ENCODE measurements around the gene LTO1. TPM values are rescaled to one million over a fixed set of nuclear protein-coding genes. Genes with fewer than 3 reads are reported as not detected.

LTO1 gene
- total and polyA plus RNA-seq, 10 donors, result 17.5 to 41.4 (median 31.0) TPM

DNA sequence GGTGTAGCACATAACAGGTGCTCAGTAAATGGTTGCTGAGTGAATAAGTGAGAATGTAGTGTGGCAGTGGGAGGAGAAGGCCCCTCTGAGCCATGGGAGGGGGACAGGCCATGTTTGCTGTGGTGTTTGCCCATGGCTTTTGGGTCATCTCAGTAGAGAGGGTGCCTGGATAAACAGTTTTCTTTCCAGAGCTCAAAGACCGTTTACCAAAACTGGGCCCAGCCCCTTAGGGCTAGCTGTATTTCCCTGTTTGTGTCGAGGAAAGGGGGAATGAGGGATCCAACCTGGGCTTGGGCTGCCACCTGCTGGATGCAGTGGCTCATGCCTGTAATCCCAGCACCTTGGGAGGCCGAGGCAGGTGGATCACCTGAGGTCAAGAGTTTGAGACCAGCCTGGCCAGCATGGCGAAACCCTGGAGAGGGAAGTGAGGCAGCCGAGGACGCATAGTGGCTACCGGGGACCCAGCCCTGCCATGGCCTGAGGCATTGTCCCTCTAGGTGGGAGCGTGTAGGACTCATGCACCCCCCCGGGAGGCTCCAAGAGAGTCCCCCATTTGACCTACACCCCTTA is 8.7 kb upstream of the LTO1 start:
- 56 to 77% (median 68%) methylated on average over 7 to 9 of the region's 9 CpGs for WGBS, 5 donors
- TF ChIP-seq POLR2A (IDR thresholded peaks at IDR 0.05), result no peak
- TF ChIP-seq, protein P1, sequence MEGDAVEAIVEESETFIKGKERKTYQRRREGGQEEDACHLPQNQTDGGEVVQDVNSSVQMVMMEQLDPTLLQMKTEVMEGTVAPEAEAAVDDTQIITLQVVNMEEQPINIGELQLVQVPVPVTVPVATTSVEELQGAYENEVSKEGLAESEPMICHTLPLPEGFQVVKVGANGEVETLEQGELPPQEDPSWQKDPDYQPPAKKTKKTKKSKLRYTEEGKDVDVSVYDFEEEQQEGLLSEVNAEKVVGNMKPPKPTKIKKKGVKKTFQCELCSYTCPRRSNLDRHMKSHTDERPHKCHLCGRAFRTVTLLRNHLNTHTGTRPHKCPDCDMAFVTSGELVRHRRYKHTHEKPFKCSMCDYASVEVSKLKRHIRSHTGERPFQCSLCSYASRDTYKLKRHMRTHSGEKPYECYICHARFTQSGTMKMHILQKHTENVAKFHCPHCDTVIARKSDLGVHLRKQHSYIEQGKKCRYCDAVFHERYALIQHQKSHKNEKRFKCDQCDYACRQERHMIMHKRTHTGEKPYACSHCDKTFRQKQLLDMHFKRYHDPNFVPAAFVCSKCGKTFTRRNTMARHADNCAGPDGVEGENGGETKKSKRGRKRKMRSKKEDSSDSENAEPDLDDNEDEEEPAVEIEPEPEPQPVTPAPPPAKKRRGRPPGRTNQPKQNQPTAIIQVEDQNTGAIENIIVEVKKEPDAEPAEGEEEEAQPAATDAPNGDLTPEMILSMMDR (IDR thresholded peaks at IDR 0.05 in 8 of 11, conservative IDR thresholded peaks at IDR 0.05 in 3 of 11), result peak in 3 of 11 experiments; percentile 22 to 27 (median 23)
- TF ChIP-seq POLR2AphosphoS5 (IDR thresholded peaks at IDR 0.05), result no peak
- Histone ChIP-seq H3K4me1 (peaks cover 0 to 11% (median 9%) of the 10 kb centered on the region in 6 donors), H3K36me3 (no peaks in the 10 kb centered on the region), H3K27me3 (replicated peaks in 1 of 7) (peaks cover 0 to 33% (median 15%) of the 10 kb centered on the region in 7 donors), H3K9me3 (no peaks in the 10 kb centered on the region), H3K4me3 (no peak overlapping the region), H3K27ac (no peak overlapping the region)
- DNase-seq, result peak; percentile 54
- intact Hi-C loops (cut with DNase I; ENCODE audit: low total_unique reads), result no loop called here

DNA sequence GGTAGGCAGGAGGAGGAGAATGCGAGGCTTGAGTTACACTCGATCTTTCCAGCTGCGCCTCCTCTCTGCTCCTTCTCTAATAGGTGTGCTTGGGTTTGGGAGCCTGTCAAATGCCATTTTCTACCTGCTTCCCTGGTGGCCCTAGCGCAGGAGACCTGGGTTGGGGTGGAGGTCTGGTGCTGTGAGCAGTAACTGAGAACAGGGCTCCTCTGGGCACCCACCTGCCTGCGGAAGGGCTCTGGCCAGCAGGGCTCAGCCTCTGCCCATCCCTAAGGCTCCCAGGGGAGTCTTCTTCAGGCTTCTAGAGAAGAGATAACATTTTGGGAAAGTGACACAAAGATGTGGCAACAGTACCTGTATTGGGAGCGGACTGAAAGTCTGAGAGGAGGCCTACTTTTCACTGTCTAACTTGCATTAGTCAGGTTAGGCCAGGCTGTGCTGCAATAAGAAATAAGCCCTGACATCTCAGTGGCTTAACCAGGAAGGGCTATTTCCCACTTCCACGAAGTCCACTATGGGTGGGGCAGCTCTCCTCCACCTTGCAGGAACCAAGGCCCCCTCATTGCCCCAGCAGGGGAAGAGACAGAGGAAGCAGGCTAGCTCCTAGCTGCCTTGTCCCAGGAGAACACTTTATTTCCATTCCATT is 7.7 kb upstream of the LTO1 start:
- Histone ChIP-seq H3K27ac (no peak overlapping the region), H3K4me3 (no peak overlapping the region), H3K36me3 (no peaks in the 10 kb centered on the region), H3K27me3 (replicated peaks in 1 of 7) (peaks cover 0 to 29% (median 15%) of the 10 kb centered on the region in 7 donors), H3K4me1 (peaks cover 0 to 11% (median 9%) of the 10 kb centered on the region in 6 donors), H3K9me3 (no peaks in the 10 kb centered on the region)
- TF ChIP-seq, protein P1 (IDR thresholded peaks at IDR 0.05 in 8 of 11, conservative IDR thresholded peaks at IDR 0.05 in 3 of 11), result no peak
- TF ChIP-seq POLR2AphosphoS5 (IDR thresholded peaks at IDR 0.05) (no peak), POLR2A (IDR thresholded peaks at IDR 0.05) (no peak)
- peak; percentile 33 for DNase-seq
- intact Hi-C loops (cut with DNase I; ENCODE audit: low total_unique reads), result no loop called here
- 84 to 91% (median 89%) methylated on average over 7 of the region's 7 CpGs for WGBS, 5 donors

DNA sequence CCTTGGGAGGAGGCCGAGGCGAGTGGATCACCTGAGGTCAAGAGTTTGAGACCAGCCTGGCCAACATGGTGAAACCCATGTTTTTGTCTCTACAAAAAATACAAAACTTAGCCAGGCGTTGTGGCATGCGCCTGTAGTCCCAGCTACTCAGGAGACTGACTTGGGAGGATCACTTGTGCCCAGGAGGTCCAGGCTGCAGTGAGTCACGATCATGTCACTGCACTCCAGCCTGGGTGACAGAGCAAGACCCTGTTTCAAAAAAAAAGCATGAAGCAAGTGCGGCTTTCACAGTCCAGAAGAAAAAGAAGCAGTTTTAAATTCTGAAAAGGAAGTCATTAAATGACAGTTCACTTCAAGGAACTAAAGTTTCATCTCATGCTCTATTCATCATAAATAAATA is 7.1 kb upstream of the LTO1 start:
- Histone ChIP-seq H3K27ac (no peak overlapping the region), H3K4me3 (no peak overlapping the region), H3K36me3 (no peaks in the 10 kb centered on the region), H3K9me3 (no peaks in the 10 kb centered on the region), H3K4me1 (peaks cover 0 to 11% (median 9%) of the 10 kb centered on the region in 6 donors), H3K27me3 (replicated peaks in 1 of 7) (peaks cover 0 to 24% (median 15%) of the 10 kb centered on the region in 7 donors)
- TF ChIP-seq POLR2AphosphoS5 (IDR thresholded peaks at IDR 0.05) (no peak), POLR2A (IDR thresholded peaks at IDR 0.05) (no peak)
- TF ChIP-seq, protein P1 (IDR thresholded peaks at IDR 0.05 in 8 of 11, conservative IDR thresholded peaks at IDR 0.05 in 3 of 11), result no peak
- peak; percentile 16 for DNase-seq
- intact Hi-C loops (cut with DNase I; ENCODE audit: low total_unique reads), result no loop called here
- 79 to 89% (median 87%) methylated on average over 6 of the region's 6 CpGs for WGBS, 5 donors

DNA sequence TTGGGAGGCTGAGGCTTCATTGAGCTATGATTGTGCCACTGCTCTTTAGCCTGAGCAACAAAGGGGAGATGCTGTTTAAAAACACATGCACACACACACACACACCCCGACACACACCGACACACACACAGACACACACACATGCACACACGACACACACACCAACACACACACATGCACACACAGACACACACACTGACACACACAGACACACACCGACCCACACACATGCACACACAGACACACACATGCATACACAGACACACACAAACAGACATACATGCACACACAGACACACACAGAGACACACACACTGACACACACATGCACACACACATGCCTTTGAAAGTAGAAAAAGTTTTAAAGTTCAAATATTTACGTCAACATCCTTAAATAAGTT is 5.5 kb upstream of the LTO1 start:
- intact Hi-C loops (cut with DNase I; ENCODE audit: low total_unique reads), result no loop called here
- 88 to 97% (median 90%) methylated on average over 5 of the region's 5 CpGs for WGBS, 5 donors
- Histone ChIP-seq H3K9me3 (no peaks in the 10 kb centered on the region), H3K27me3 (replicated peaks in 1 of 7) (peaks cover 0 to 11% (median 2%) of the 10 kb centered on the region in 7 donors), H3K4me3 (no peak overlapping the region), H3K36me3 (no peaks in the 10 kb centered on the region), H3K27ac (no peak overlapping the region), H3K4me1 (peaks cover 0 to 7% (median 3%) of the 10 kb centered on the region in 6 donors)
- TF ChIP-seq, protein P1 (IDR thresholded peaks at IDR 0.05 in 8 of 11, conservative IDR thresholded peaks at IDR 0.05 in 3 of 11), result no peak
- TF ChIP-seq POLR2A (IDR thresholded peaks at IDR 0.05), result no peak
- no peak for TF ChIP-seq POLR2AphosphoS5 (IDR thresholded peaks at IDR 0.05)
- DNase-seq, result peak; percentile 37

All from spleen (tissue), 11 donors.